ENCODE results near the gene DOP1A. TPM values are rescaled to one million over a fixed set of nuclear protein-coding genes. Genes with fewer than 3 reads are reported as not detected.

The DOP1A gene
- total RNA-seq, 1 experiment from 2014 or later: 17.0 TPM

- Histone ChIP-seq H3K23ac (ENCODE audit: insufficient read length, low read depth, low read length) (no peak overlapping the region), H2BK120ac (ENCODE audit: low read depth, low read length, poor library complexity, severe bottlenecking) (no peak overlapping the region), H2BK5ac (ENCODE audit: insufficient read length, low read length) (no peak overlapping the region), H3K79me2 (ENCODE audit: insufficient read depth, low read length) (no peaks in the 10 kb centered on the region), H3K4me1 (ENCODE audit: insufficient read depth, low read length) (no peaks in the 10 kb centered on the region), H4K91ac (ENCODE audit: insufficient read length, low read depth, low read length) (no peak overlapping the region), H3K56ac (ENCODE audit: insufficient read length, low read depth, low read length) (no peak overlapping the region), H3K27me3 (ENCODE audit: insufficient read depth, low read length) (no peaks in the 10 kb centered on the region), H2AK5ac (ENCODE audit: insufficient read length, low read length) (no peak overlapping the region), H2BK12ac (ENCODE audit: insufficient read length, low read depth, low read length) (no peak overlapping the region), H3K4ac (ENCODE audit: low read depth, low read length) (no peak overlapping the region), H2AFZ (ENCODE audit: low read length) (no peak overlapping the region), H3K27ac (ENCODE audit: insufficient read length, low read depth, low read length) (no peak overlapping the region), H3K9ac (ENCODE audit: extremely low read depth, insufficient read length, low read length) (no peak overlapping the region), H3K4me2 (ENCODE audit: insufficient read depth, insufficient read length, low read length) (no peak overlapping the region), H2BK15ac (ENCODE audit: low read depth, low read length) (no peak overlapping the region), H3K18ac (ENCODE audit: insufficient read length, low read depth, low read length) (no peak overlapping the region), H3K23me2 (ENCODE audit: insufficient read length, low read depth, low read length, poor library complexity, severe bottlenecking) (no peaks in the 10 kb centered on the region), H4K5ac (ENCODE audit: insufficient read length, low read depth, low read length) (no peak overlapping the region), H3K9me3 (ENCODE audit: control insufficient read depth, low read depth, low read length) (peaks cover 25% of the 10 kb centered on the region), H3T11ph (ENCODE audit: low read length) (no peak overlapping the region), H3K14ac (ENCODE audit: insufficient read depth, low read length) (no peak overlapping the region), H4K8ac (replicated peaks; ENCODE audit: insufficient read length, low read depth, low read length) (no peak overlapping the region), H4K20me1 (ENCODE audit: control insufficient read depth, insufficient read depth, insufficient read length) (no peaks in the 10 kb centered on the region), H2BK20ac (ENCODE audit: low read depth, low read length, poor library complexity, severe bottlenecking) (no peak overlapping the region), H3K79me1 (ENCODE audit: insufficient read depth, low read depth, low read length, poor library complexity, severe bottlenecking) (no peaks in the 10 kb centered on the region)
- peaks cover 59 to 66% (median 60%) of the 10 kb centered on the region in 3 experiments for H3K36me3 Mint-ChIP-seq (ENCODE audit: insufficient read depth in 1 of 3, low read depth in 3 of 3)
- H3K4me1 Mint-ChIP-seq: no peaks in the 10 kb centered on the region
- H3K27ac Mint-ChIP-seq: no peak overlapping the region
- H3K9me3 Mint-ChIP-seq: peaks cover 42 to 43% of the 10 kb centered on the region in 2 experiments
- DNase-seq: no peak
- H3K27me3 Mint-ChIP-seq (ENCODE audit: low read depth): no peaks in the 10 kb centered on the region
- no CpG with 5 or more reads among the region's 6 CpGs for WGBS (ENCODE audit: extremely low coverage, insufficient read length, low lambda C conversion rate)
- H3K4me3 Mint-ChIP-seq: no peak overlapping the region
- no peak for TF ChIP-seq CTCF (conservative IDR thresholded peaks at IDR 0.05)
Observed at GRCh38 chr6:83031689-83032088, 35.8 kb upstream of the DOP1A start.

Measured in H9 (cell line).